NCI-H524 (cell line): ENCODE data around the gene GBF1.
"Not testable (repeated sequence)": the region's sequence is repeated elsewhere in the genome, so short reads cannot be mapped to it uniquely, and the experiment has no call there.

Source experiments
- DNase-seq, 2 experiments: peaks; one replicate each; lab custom pipeline; 2025; lab: John Stamatoyannopoulos, UW

Gene GBF1

GRCh38 chr10:102274062-102274461, 28.7 kb downstream of the GBF1 start:
- DNase-seq = no peak

- DNase-seq = no peak
Measured at GRCh38 chr10:102275343-102275742, 30.0 kb downstream of the GBF1 start.

DNA sequence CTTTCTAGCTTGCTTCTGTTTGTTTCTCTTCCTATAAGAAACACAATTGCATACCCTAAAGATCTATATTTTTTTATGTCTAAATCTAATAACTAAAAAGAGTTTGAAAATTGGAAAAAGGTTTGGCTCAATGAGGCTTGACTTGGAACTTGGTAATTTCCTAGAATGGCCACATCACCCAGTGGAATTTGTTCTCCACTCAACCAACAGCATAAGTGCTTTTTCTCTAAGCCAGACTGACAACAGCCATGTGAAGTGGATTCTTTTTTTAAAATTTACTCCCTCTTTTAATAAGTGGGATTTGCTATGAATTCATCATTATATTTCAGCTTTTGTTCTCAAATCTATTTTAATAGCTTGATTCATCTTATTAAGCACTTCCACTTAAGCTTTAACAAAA, 33.8 kb downstream of the GBF1 start:
- no peak for DNase-seq

GRCh38 chr10:102280397-102281101, 35.2 kb downstream of the GBF1 start:
- DNase-seq = peak; percentile 73 to 84

- peak in 1 of 2 experiments; percentile 64 for DNase-seq
Measured at GRCh38 chr10:102281102-102281487, 35.8 kb downstream of the GBF1 start.

DNA sequence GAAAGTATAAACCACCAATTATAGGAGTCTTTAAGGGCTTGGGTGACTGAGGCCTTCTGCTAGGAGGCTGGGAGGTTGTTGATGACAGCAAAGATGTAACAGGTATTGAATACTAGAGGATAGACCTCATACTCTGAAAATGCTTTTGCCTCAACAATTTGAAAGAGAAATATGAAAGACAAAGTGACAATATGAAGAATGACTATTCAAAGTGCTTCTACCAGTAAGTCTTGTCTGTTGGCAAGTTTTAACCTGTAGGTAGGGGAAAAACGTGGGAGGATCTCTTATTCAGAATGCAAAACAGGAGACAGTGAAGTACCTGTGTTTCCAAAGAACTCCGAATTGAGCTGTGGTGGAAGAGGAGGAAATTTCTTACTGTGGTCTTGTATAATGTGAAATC, 38.2 kb downstream of the GBF1 start:
- no peak for DNase-seq

DNA sequence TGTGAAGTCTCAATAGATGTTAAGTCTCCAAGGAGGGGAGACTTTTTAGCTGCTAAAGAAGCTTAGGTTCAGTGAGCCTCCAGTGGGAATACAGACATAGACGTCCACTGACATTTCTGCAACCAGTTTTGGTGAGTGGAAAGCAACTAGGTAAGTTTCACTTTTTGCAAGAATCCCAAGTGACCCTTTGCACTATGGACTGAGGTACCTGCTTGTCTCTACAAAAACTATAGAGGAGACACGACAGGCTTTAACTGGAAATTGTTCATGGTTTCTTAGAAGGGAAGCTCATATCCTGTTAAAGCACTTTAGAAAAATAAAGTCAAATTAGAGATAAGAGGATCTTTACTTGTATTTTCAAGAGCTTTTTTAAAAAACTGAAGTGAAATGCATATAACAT, 38.6 kb downstream of the GBF1 start:
- DNase-seq = no peak

GRCh38 chr10:102284531-102284930, 39.2 kb downstream of the GBF1 start:
- no peak for DNase-seq

DNA sequence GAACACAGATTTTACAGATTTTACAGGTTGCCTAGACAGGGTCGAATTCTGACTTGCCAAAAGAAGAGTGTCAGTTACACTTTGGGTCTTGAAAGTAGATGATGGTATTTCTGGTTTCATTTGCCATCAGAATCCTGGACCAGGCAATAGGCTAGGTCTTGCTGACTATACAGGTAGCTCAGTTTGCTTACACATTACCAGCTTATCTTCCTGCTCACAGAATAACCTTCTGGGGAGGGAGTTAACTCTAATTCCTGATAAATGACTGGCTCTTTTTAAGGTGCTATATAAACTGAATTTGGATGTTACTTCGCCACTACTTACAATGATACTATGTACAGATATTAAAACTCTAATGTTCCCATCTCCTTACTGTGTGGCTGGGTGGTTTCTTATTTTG, 39.8 kb downstream of the GBF1 start:
- no peak for DNase-seq

GRCh38 chr10:102286216-102286615, 40.9 kb downstream of the GBF1 start:
- no peak for DNase-seq

DNA sequence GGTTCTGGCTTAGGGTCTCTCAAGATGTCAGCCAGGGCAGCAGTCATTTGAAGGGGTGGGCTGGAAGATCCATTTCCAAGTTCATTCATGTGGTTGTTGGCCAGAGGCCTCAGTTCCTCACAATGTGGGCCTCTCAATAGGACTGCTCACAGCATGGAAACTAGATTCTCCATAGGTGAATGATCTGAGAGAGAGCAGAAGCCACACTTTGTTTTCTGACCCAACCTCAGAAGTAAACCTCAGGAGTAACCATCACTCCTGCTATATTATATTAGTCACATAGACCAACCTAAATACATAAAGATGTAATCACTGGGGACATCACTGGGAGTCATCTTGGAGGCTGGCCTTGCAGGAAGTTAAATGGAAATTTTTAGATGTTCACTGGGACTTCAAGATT, 42.2 kb downstream of the GBF1 start:
- no peak for DNase-seq

- DNase-seq = peak; percentile 57 to 89
Measured at GRCh38 chr10:102287991-102288390, 42.7 kb downstream of the GBF1 start.

DNA sequence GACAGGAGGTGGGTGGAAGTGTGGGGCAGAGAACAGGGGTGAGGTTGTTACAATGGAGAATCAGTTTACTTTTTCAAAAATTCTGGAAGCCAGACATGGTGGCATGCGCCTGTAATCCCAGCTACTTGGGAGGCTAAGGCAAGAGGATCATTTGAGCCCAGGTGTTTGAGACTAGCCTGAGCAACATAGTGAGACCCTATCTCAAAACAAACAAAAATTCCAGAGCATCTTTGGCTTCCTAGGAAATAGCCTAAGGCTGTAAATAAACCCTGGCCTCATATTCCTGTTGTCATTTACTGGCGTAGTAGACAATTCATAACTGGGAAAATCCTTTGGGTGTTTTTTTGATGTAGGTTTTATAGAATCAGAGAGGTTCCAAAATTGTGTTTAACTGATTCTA, 44.0 kb downstream of the GBF1 start:
- DNase-seq = no peak

DNA sequence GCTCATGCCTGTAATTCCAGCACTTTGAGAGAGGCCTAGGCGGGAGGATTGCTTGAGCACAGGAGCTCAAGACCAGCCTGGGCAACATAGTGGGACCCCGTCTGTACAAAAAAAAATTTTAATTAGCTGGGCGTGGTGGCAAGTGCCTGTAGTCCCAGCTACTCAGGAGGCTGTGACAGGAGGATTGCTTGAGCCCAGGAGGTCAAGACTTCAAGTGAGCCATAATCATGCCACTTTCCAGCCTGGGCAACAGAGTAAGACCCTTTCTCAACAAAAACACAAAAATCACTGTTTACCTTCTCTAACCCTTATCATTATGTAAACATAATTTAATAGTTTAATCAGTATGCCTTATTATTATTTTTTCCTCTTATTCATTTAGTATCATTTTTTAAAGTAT, 44.5 kb downstream of the GBF1 start:
- DNase-seq = no peak

- DNase-seq = peak in 1 of 2 experiments; percentile 29
Measured at GRCh38 chr10:102291221-102291905, 46.0 kb downstream of the GBF1 start.

- DNase-seq = no peak
Measured at GRCh38 chr10:102297101-102297500, 51.8 kb downstream of the GBF1 start.

DNA sequence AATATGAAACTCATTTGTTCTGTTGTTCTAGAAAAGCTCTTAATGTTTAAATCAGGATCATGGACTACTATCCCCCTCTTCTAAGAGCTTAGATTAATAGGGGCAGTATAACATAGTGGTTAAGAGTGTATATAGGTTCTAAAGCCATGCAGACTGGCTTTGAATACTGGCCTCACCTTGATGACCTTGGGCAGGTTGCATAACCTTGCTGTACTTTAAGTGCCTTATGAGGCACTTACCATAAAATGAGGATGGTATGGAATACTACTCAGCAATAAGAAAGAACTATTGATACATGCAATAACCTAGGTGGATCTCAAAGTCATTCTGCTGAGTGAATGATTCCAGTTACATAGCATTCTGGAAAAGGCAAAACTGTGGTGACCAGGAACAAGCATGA, 53.6 kb downstream of the GBF1 start:
- no peak for DNase-seq

GRCh38 chr10:102299873-102300272, 54.5 kb downstream of the GBF1 start:
- DNase-seq = no peak

GRCh38 chr10:102300278-102300843, 55.0 kb downstream of the GBF1 start:
- no peak for DNase-seq

- DNase-seq = not testable (repeated sequence)
Measured at GRCh38 chr10:102300912-102301311, 55.6 kb downstream of the GBF1 start.

GRCh38 chr10:102301332-102301731, 56.0 kb downstream of the GBF1 start:
- not testable (repeated sequence) for DNase-seq

- no peak for DNase-seq
Measured at GRCh38 chr10:102302611-102303010, 57.3 kb downstream of the GBF1 start.

GRCh38 chr10:102306006-102306405, 60.7 kb downstream of the GBF1 start:
- no peak for DNase-seq
